A549 (cell line): ENCODE measurements around the gene SCARB2. TPM values are rescaled to one million over a fixed set of nuclear protein-coding genes. Genes with fewer than 3 reads are reported as not detected.
A peak's percentile ranks its signal among the peaks of the same experiment; 100 is the strongest.

Source experiments
- ATAC-seq, 2 experiments: fragments of 200-7000 bp in 1 of 2; fragments of >200 bp in 1 of 2; cut with Nextera tagmentation in 1 of 2; cut with Tn5 transposase in 1 of 2; 3 replicates each; pipeline versions ENCODE4 v1.8.0 to v1.9.1; 2018 to 2020; ENCODE audit warnings: mild to moderate bottlenecking in 1 of 2, moderate library complexity in 1 of 2
- CTCF ChIA-PET: fragments of 300-600 bp; sonication (Branson Sonifier 250); formaldehyde crosslinking; extraction: SDS; loops from one replicate; lab custom pipeline; 2021; ENCODE audit warnings: antibody characterized with exemption, inconsistent platforms; lab: Yijun Ruan, JAX
- POLR2A ChIA-PET: fragments of 350-600 bp; formaldehyde crosslinking; extraction: SDS; loops from one replicate; lab custom pipeline; 2021; ENCODE audit warnings: antibody characterized with exemption, inconsistent platforms; lab: Yijun Ruan, JAX
- DNase-seq, 2 experiments: peaks; one replicate each; pipeline versions ENCODE4 v3.0.0 to v3.0.0-alpha.2; 2011 to 2016; ENCODE audit warnings: low read depth in 1 of 2, low spot score in 1 of 2
- FAIRE-seq: peaks from 2 replicates; lab custom pipeline; 2011; peaks lifted over from hg19 to GRCh38; lab: Jason Lieb, UNC
- H3K27ac ChIP-seq, 2 experiments: fragments of >200 bp; sonication (Bioruptor Twin); formaldehyde crosslinking; 3 replicates each; pipeline ENCODE4 v1.5.1; 2016 to 2017
- H3K4me1 ChIP-seq: fragments of >200 bp; sonication (Bioruptor Twin); formaldehyde crosslinking; 3 replicates; pipeline ENCODE4 v1.6.1; 2016
- H3K4me2 ChIP-seq: fragments of >200 bp; sonication (Bioruptor Twin); formaldehyde crosslinking; 3 replicates; pipeline ENCODE4 v1.6.1; 2016
- H3K4me3 ChIP-seq: fragments of >200 bp; sonication (Bioruptor Twin); formaldehyde crosslinking; 3 replicates; pipeline ENCODE4 v1.5.1; 2016
- H3K9me3 ChIP-seq: fragments of >200 bp; sonication (Bioruptor Twin); formaldehyde crosslinking; 3 replicates; pipeline ENCODE4 v1.6.1; 2016
- CBX2 ChIP-seq: fragments of 200-600 bp; sonication (generic); IDR thresholded peaks from 2 replicates; pipeline ENCODE4 v1.6.1; 2016; ENCODE audit warnings: low read depth, mild to moderate bottlenecking, borderline replicate concordance
- CBX8 ChIP-seq: fragments of 200-600 bp; sonication (generic); IDR thresholded peaks from 2 replicates; pipeline ENCODE4 v1.6.1; 2016
- CEBPB ChIP-seq, 2 experiments: fragments of >200 bp in 1 of 2; sonication (Bioruptor Twin) in 1 of 2; formaldehyde crosslinking in 1 of 2; IDR thresholded peaks; 2 replicates each; pipeline ENCODE4 v1.6.1; 2012 to 2016
- CHD4 ChIP-seq: fragments of 200-600 bp; sonication (generic); IDR thresholded peaks from 2 replicates; pipeline ENCODE4 v1.6.1; 2016; ENCODE audit warnings: antibody characterized with exemption, mild to moderate bottlenecking, borderline replicate concordance
- EHF ChIP-seq: fragments of 250-450 bp; sonication (Bioruptor Pico); IDR thresholded peaks from 2 replicates; pipeline ENCODE4 v1.5.0; 2020; ENCODE audit warnings: mild to moderate bottlenecking
- ESRRA ChIP-seq: fragments of 150-350 bp; IDR thresholded peaks from 2 replicates; pipeline ENCODE4 v1.6.1; 2014; ENCODE audit warnings: mild to moderate bottlenecking, low read length, borderline replicate concordance
- FOSB ChIP-seq: fragments of 250-450 bp; sonication (Bioruptor Pico); IDR thresholded peaks from 2 replicates; pipeline ENCODE4 v1.5.0; 2020; ENCODE audit warnings: mild to moderate bottlenecking, moderate library complexity
- FOSL2 ChIP-seq, 2 experiments: fragments of 450-650 bp in 1 of 2; fragments of >200 bp in 1 of 2; sonication (Bioruptor Twin) in 1 of 2; formaldehyde crosslinking; IDR thresholded peaks; 2 replicates each; pipeline versions ENCODE4 v1.5.0 to v1.6.1; 2016 to 2020; ENCODE audit warnings: mild to moderate bottlenecking in 1 of 2, moderate library complexity in 1 of 2
- GATA3 ChIP-seq: IDR thresholded peaks from 2 replicates; pipeline ENCODE4 v1.6.1; 2012; ENCODE audit warnings: borderline replicate concordance
- HDAC2 ChIP-seq: fragments of 200-600 bp; sonication (generic); IDR thresholded peaks from 2 replicates; pipeline ENCODE4 v1.6.1; 2016
- HEYL ChIP-seq: fragments of 250-450 bp; sonication (Bioruptor Pico); IDR thresholded peaks from 2 replicates; pipeline ENCODE4 v1.8.0; 2021; ENCODE audit warnings: mild to moderate bottlenecking, moderate library complexity
- HOXB13 ChIP-seq: fragments of 250-450 bp; sonication (Bioruptor Pico); IDR thresholded peaks from 2 replicates; pipeline ENCODE4 v1.5.0; 2020; ENCODE audit warnings: low read depth, mild to moderate bottlenecking, moderate library complexity
- JUN ChIP-seq, 2 experiments: fragments of >200 bp; sonication (Bioruptor Twin); formaldehyde crosslinking; IDR thresholded peaks; 2 replicates in 1 of 2; 3 replicates in 1 of 2; pipeline ENCODE4 v1.6.1; 2016 to 2017
- MAZ ChIP-seq: fragments of 150-350 bp; IDR thresholded peaks from 2 replicates; pipeline ENCODE4 v1.6.1; 2014; ENCODE audit warnings: antibody characterized with exemption, low read depth, low read length, borderline replicate concordance
- MYC ChIP-seq: IDR thresholded peaks from 2 replicates; pipeline ENCODE4 v1.6.1; 2012; ENCODE audit warnings: mild to moderate bottlenecking, inconsistent platforms, low read length, improper control_type of control experiment, borderline replicate concordance
- RCOR1 ChIP-seq: fragments of 150-350 bp; IDR thresholded peaks from 2 replicates; pipeline ENCODE4 v1.6.1; 2014; ENCODE audit warnings: antibody characterized with exemption, low read length, low read depth
- RFX5 ChIP-seq: fragments of 450-650 bp; IDR thresholded peaks from 2 replicates; pipeline ENCODE4 v1.7.1; 2014; ENCODE audit warnings: antibody characterized with exemption, mild to moderate bottlenecking, moderate library complexity
- RNF2 ChIP-seq: fragments of 200-600 bp; sonication (generic); IDR thresholded peaks from 2 replicates; pipeline ENCODE4 v1.6.1; 2016; ENCODE audit warnings: low read depth, mild to moderate bottlenecking, antibody characterized with exemption, moderate library complexity, borderline replicate concordance
- ZFP36 ChIP-seq: fragments of 450-650 bp; IDR thresholded peaks from 2 replicates; pipeline ENCODE4 v1.6.1; 2014; ENCODE audit warnings: borderline replicate concordance; ENCODE audit not compliant: partially characterized antibody
- ZNF302 ChIP-seq: fragments of 250-450 bp; sonication (Bioruptor Pico); IDR thresholded peaks from 2 replicates; pipeline ENCODE4 v1.9.0; 2021; ENCODE audit warnings: inconsistent platforms, mild to moderate bottlenecking, moderate library complexity
- ZSCAN20 ChIP-seq: fragments of 250-450 bp; sonication (Bioruptor Pico); IDR thresholded peaks from 2 replicates; pipeline ENCODE4 v1.8.0; 2022; ENCODE audit warnings: mild to moderate bottlenecking, moderate library complexity
- WGBS: methylation state at CpG from one replicate; pipeline ENCODE4 v1.1.6; 2017; ENCODE audit errors: missing lambda C conversion rate; 5-methylcytosine and 5-hydroxymethylcytosine counted together
- polyA plus RNA-seq, 4 experiments: library from polyadenylated mRNA; depleted of rRNA in 3 of 4; stranded (reverse); fragments of >200 nt; fragmentation: RNase III in 1 of 4; extraction: RNeasy Plus Mini Kit Qiagen cat#74134 plus additional on column Dnase treatment in 1 of 4; gene quantifications; 2 replicates in 3 of 4; 3 replicates in 1 of 4; pipeline ENCODE4 v1.2.3, GENCODE V29; 2011 to 2017
- TF ChIP-seq, protein P1 (sequence below): fragments of 450-650 bp; IDR thresholded peaks from 2 replicates; pipeline ENCODE4 v1.6.1; 2014; ENCODE audit warnings: antibody characterized with exemption
- TF ChIP-seq, protein P2 (sequence below): IDR thresholded peaks from 2 replicates; pipeline ENCODE4 v1.6.1; 2012
- TF ChIP-seq, protein P3 (sequence below): fragments of >200 bp; sonication (Bioruptor Twin); formaldehyde crosslinking; IDR thresholded peaks from 3 replicates; pipeline ENCODE4 v1.6.1; 2016
- TF ChIP-seq, protein P4 (sequence below): fragments of 250-450 bp; sonication (Bioruptor Pico); IDR thresholded peaks from 2 replicates; pipeline ENCODE4 v1.5.0; 2020; ENCODE audit warnings: low read depth, mild to moderate bottlenecking, moderate library complexity

SCARB2 gene
- polyA plus RNA-seq, 2 of the 4 experiments (the other 2 are of a cell fraction), result 47.2 to 65.4 TPM

DNA sequence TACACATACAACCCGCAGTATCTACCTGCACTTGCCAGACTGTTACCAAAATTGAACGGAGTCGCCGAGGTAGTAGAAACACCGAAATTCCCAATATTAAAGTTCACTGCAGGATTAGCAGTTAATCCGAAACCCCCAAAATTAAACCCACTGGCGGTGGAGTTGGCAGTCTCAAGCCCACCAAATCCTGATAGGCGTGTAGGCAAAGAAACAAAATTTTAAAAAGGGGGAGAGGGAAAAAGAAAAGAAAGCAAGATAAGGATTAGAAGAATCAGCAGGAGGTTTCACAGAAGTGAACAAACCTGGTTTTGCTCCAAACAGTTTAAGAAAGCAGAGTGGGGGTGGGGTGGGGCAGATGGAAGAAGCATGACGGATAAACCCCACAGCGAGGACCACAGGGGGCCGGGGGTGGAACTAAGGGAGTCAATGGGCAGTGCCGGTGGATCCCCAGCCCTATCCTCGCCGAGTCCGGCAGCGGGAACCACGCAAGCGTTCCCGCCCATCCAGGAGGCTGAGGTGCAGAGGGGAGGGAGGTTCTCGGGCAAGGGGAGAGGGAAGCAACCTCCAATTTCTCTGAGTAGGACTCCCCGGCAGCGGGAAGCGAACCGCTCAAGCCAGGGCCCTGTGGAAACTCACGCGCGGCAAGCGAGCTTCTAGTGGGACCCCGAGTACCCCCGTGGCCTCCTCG is 66.0 kb downstream of the SCARB2 start:
- peak overlapping the region; percentile 97 for H3K27ac ChIP-seq
- FAIRE-seq (no peak), DNase-seq (peak; percentile 72 to 80), ATAC-seq (peak; percentile 93 to 96)
- H3K4me3 ChIP-seq, result peak overlapping the region; percentile 71
- peaks cover 21% of the 10 kb centered on the region; the same call in 2 of the 3 replicates for H3K4me1 ChIP-seq
- TF ChIP-seq GATA3, result no peak
- TF ChIP-seq MAZ, result no peak
- TF ChIP-seq, protein P1, sequence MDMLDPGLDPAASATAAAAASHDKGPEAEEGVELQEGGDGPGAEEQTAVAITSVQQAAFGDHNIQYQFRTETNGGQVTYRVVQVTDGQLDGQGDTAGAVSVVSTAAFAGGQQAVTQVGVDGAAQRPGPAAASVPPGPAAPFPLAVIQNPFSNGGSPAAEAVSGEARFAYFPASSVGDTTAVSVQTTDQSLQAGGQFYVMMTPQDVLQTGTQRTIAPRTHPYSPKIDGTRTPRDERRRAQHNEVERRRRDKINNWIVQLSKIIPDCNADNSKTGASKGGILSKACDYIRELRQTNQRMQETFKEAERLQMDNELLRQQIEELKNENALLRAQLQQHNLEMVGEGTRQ, result no peak
- no peak for TF ChIP-seq CBX8
- TF ChIP-seq ZNF302 (CRISPR knock-in tag), result no peak
- TF ChIP-seq RNF2, result no peak
- TF ChIP-seq FOSB (CRISPR knock-in tag), result no peak
- TF ChIP-seq ZFP36, result no peak
- TF ChIP-seq RFX5, result no peak
- TF ChIP-seq HOXB13 (CRISPR knock-in tag), result no peak
- TF ChIP-seq EHF (CRISPR knock-in tag), result no peak
- TF ChIP-seq FOSL2 (IDR thresholded peaks at IDR 0.05), result no peak
- TF ChIP-seq FOSL2 (CRISPR knock-in tag; IDR thresholded peaks at IDR 0.05), result no peak
- TF ChIP-seq, protein P2, sequence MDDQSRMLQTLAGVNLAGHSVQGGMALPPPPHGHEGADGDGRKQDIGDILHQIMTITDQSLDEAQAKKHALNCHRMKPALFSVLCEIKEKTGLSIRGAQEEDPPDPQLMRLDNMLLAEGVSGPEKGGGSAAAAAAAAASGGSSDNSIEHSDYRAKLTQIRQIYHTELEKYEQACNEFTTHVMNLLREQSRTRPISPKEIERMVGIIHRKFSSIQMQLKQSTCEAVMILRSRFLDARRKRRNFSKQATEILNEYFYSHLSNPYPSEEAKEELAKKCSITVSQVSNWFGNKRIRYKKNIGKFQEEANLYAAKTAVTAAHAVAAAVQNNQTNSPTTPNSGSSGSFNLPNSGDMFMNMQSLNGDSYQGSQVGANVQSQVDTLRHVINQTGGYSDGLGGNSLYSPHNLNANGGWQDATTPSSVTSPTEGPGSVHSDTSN, result no peak
- no peak for TF ChIP-seq ZSCAN20 (CRISPR knock-in tag)
- TF ChIP-seq RCOR1, result no peak
- TF ChIP-seq HEYL (CRISPR knock-in tag), result no peak
- no peak for TF ChIP-seq CHD4
- no peak for TF ChIP-seq JUN (IDR thresholded peaks at IDR 0.05)
- TF ChIP-seq ESRRA, result no peak
- no peak for TF ChIP-seq HDAC2
- WGBS, result 0% methylated on average over 21 of the region's 31 CpGs
- peak overlapping the region; percentile 78 for H3K4me2 ChIP-seq
- H3K9me3 ChIP-seq, result no peaks in the 10 kb centered on the region
- ChIA-PET POLR2A (interaction anchor here (1.4 to 1.5 kb wide), 2 partner anchors 157 to 159 kb away, joined by 4 to 8 read pairs; partner anchors contain the start of genes SDAD1 and STBD1), CTCF (no interaction called here)

DNA sequence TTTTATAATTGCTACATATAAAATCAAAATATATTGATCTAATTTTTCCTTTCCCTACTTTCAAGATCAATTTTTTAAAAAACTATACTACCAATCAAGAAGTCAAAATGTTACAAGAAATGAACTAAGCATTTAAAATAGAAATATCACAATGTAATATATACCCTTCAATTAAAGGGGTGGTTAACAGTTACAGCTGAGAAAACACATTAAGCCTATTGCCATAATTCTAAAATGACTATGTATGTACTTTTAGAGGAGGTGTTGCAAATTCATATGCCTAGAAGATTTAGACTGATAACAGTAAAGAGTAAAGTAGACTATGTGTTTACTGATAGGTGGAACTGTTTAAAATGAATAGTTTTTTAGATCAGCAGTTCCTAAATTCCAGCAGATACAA is 69.1 kb downstream of the SCARB2 start:
- CTCF ChIA-PET, result no interaction called here

More for the DNA sequence above, 69.1 kb downstream of the SCARB2 start:
- POLR2A ChIA-PET, result no interaction called here
- Histone ChIP-seq H3K4me3 (no peak overlapping the region), H3K4me2 (no peak overlapping the region), H3K9me3 (no peaks in the 10 kb centered on the region)
- no peak for ATAC-seq
- no peak for DNase-seq
- no peak for TF ChIP-seq MYC
- no peak for TF ChIP-seq RFX5
- TF ChIP-seq, protein P3, sequence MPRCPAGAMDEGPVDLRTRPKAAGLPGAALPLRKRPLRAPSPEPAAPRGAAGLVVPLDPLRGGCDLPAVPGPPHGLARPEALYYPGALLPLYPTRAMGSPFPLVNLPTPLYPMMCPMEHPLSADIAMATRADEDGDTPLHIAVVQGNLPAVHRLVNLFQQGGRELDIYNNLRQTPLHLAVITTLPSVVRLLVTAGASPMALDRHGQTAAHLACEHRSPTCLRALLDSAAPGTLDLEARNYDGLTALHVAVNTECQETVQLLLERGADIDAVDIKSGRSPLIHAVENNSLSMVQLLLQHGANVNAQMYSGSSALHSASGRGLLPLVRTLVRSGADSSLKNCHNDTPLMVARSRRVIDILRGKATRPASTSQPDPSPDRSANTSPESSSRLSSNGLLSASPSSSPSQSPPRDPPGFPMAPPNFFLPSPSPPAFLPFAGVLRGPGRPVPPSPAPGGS, result no peak
- no peak for TF ChIP-seq CEBPB (IDR thresholded peaks at IDR 0.05)
- TF ChIP-seq, protein P2, result no peak
- TF ChIP-seq CBX2, result no peak
- TF ChIP-seq EHF (CRISPR knock-in tag), result no peak
- TF ChIP-seq, protein P4, sequence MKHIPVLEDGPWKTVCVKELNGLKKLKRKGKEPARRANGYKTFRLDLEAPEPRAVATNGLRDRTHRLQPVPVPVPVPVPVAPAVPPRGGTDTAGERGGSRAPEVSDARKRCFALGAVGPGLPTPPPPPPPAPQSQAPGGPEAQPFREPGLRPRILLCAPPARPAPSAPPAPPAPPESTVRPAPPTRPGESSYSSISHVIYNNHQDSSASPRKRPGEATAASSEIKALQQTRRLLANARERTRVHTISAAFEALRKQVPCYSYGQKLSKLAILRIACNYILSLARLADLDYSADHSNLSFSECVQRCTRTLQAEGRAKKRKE (CRISPR knock-in tag), result no peak
- TF ChIP-seq, all 56 proteins: peak for 0
- peaks cover 25% of the 10 kb centered on the region; the same call in 2 of the 3 replicates for H3K4me1 ChIP-seq
- no peak for FAIRE-seq
- no peak overlapping the region for H3K27ac ChIP-seq
